ENCODE measurements around the gene AHNAK.

The AHNAK gene

GRCh38 chr11:62516736-62517371, 29.8 kb downstream of the AHNAK start:
- no peak for DNase-seq (ENCODE audit: low read depth)
- H3K4me3 ChIP-seq (ENCODE audit: low read length) = no peak overlapping the region
- TF ChIP-seq CTCF (conservative IDR thresholded peaks at IDR 0.05; ENCODE audit: low read depth, low read length) = no peak

- no peak for TF ChIP-seq CTCF (conservative IDR thresholded peaks at IDR 0.05; ENCODE audit: low read depth, low read length)
- no peak overlapping the region for H3K4me3 ChIP-seq (ENCODE audit: low read length)
- no peak for DNase-seq (ENCODE audit: low read depth)
These were observed 32.5 kb downstream of the AHNAK start for GRCh38 chr11:62514151-62514550.

- no peak overlapping the region for H3K4me3 ChIP-seq (ENCODE audit: low read length)
- no peak for DNase-seq (ENCODE audit: low read depth)
- no peak for TF ChIP-seq CTCF (conservative IDR thresholded peaks at IDR 0.05; ENCODE audit: low read depth, low read length)
These were observed 33.0 kb downstream of the AHNAK start for GRCh38 chr11:62513626-62514025.

GRCh38 chr11:62512961-62513360, 33.6 kb downstream of the AHNAK start:
- TF ChIP-seq CTCF (conservative IDR thresholded peaks at IDR 0.05; ENCODE audit: low read depth, low read length) = no peak
- DNase-seq (ENCODE audit: low read depth) = no peak
- H3K4me3 ChIP-seq (ENCODE audit: low read length) = no peak overlapping the region

- peak overlapping the region; percentile 12 for H3K4me3 ChIP-seq (ENCODE audit: low read length)
- peak; percentile 84 for TF ChIP-seq CTCF (conservative IDR thresholded peaks at IDR 0.05; ENCODE audit: low read depth, low read length)
- peak; percentile 91 for DNase-seq (ENCODE audit: low read depth)
These were observed 38.1 kb downstream of the AHNAK start for GRCh38 chr11:62508336-62509058.

GRCh38 chr11:62507125-62507422, 39.5 kb downstream of the AHNAK start:
- no peak overlapping the region for H3K4me3 ChIP-seq (ENCODE audit: low read length)
- no peak for TF ChIP-seq CTCF (conservative IDR thresholded peaks at IDR 0.05; ENCODE audit: low read depth, low read length)
- DNase-seq (ENCODE audit: low read depth) = no peak

All from retinal pigment epithelial cell (primary cell).